ENCODE data around the gene TRIM62.
"Not testable (repeated sequence)": the region's sequence is repeated elsewhere in the genome, so short reads cannot be mapped to it uniquely, and the experiment has no call there.

TRIM62 gene

GRCh38 chr1:33140153-33141149 lies 41.4 kb downstream of the TRIM62 start:
- no peak overlapping the region for H3K4me2 ChIP-seq (ENCODE audit: low read length)
- H3K36me3 ChIP-seq (ENCODE audit: control insufficient read depth, insufficient read depth, low read length), result no peaks in the 10 kb centered on the region
- H3K27ac ChIP-seq, result no peak overlapping the region
- H3K4me3 ChIP-seq (ENCODE audit: low read depth, low read length), result no peak overlapping the region
- H3K4me1 ChIP-seq, result no peaks in the 10 kb centered on the region
- no peaks in the 10 kb centered on the region for H3K9me3 ChIP-seq (ENCODE audit: control insufficient read depth, low read length)
- no peaks in the 10 kb centered on the region for H3K79me2 ChIP-seq
- no peak for TF ChIP-seq CTCF (IDR thresholded peaks at IDR 0.05)
- H3K27me3 ChIP-seq (ENCODE audit: control insufficient read depth, insufficient read depth, low read length), result no peaks in the 10 kb centered on the region
- no peak overlapping the region for H3K9ac ChIP-seq
- no peak overlapping the region for H2AFZ ChIP-seq

GRCh38 chr1:33137800-33138199 lies 44.0 kb downstream of the TRIM62 start:
- Histone ChIP-seq H3K4me3 (ENCODE audit: low read depth, low read length) (no peak overlapping the region), H3K27me3 (ENCODE audit: control insufficient read depth, insufficient read depth, low read length) (no peaks in the 10 kb centered on the region), H3K9me3 (ENCODE audit: control insufficient read depth, low read length) (no peaks in the 10 kb centered on the region), H3K27ac (no peak overlapping the region), H3K4me2 (ENCODE audit: low read length) (no peak overlapping the region), H3K36me3 (ENCODE audit: control insufficient read depth, insufficient read depth, low read length) (no peaks in the 10 kb centered on the region), H3K79me2 (no peaks in the 10 kb centered on the region), H3K4me1 (no peaks in the 10 kb centered on the region), H2AFZ (no peak overlapping the region), H3K9ac (no peak overlapping the region)
- TF ChIP-seq CTCF (IDR thresholded peaks at IDR 0.05), result peak; percentile 23

- not testable (repeated sequence) for H3K4me3 ChIP-seq (ENCODE audit: low read depth, low read length); H3K4me1 ChIP-seq; H3K79me2 ChIP-seq; H3K27ac ChIP-seq; H3K4me2 ChIP-seq (ENCODE audit: low read length); H3K36me3 ChIP-seq (ENCODE audit: control insufficient read depth, insufficient read depth, low read length); H3K27me3 ChIP-seq (ENCODE audit: control insufficient read depth, insufficient read depth, low read length); H2AFZ ChIP-seq; H3K9me3 ChIP-seq (ENCODE audit: control insufficient read depth, low read length); H3K9ac ChIP-seq
Observed at GRCh38 chr1:33136041-33136440, 45.8 kb downstream of the TRIM62 start.

GRCh38 chr1:33133478-33134105 lies 48.3 kb downstream of the TRIM62 start:
- Histone ChIP-seq H3K79me2 (no peaks in the 10 kb centered on the region), H3K4me3 (ENCODE audit: low read depth, low read length) (no peak overlapping the region), H3K9ac (no peak overlapping the region), H3K4me2 (ENCODE audit: low read length) (no peak overlapping the region), H2AFZ (no peak overlapping the region), H3K36me3 (ENCODE audit: control insufficient read depth, insufficient read depth, low read length) (no peaks in the 10 kb centered on the region), H3K4me1 (no peaks in the 10 kb centered on the region), H3K27ac (no peak overlapping the region), H3K9me3 (ENCODE audit: control insufficient read depth, low read length) (no peaks in the 10 kb centered on the region), H3K27me3 (ENCODE audit: control insufficient read depth, insufficient read depth, low read length) (no peaks in the 10 kb centered on the region)
- TF ChIP-seq CTCF (IDR thresholded peaks at IDR 0.05), result no peak

- Histone ChIP-seq H3K4me1 (no peaks in the 10 kb centered on the region), H3K36me3 (ENCODE audit: control insufficient read depth, insufficient read depth, low read length) (no peaks in the 10 kb centered on the region), H3K79me2 (no peaks in the 10 kb centered on the region), H3K4me3 (ENCODE audit: low read depth, low read length) (no peak overlapping the region), H3K9ac (no peak overlapping the region), H2AFZ (no peak overlapping the region), H3K9me3 (ENCODE audit: control insufficient read depth, low read length) (no peaks in the 10 kb centered on the region), H3K4me2 (ENCODE audit: low read length) (no peak overlapping the region), H3K27me3 (ENCODE audit: control insufficient read depth, insufficient read depth, low read length) (no peaks in the 10 kb centered on the region), H3K27ac (no peak overlapping the region)
- TF ChIP-seq CTCF (IDR thresholded peaks at IDR 0.05), result no peak
Observed at GRCh38 chr1:33132549-33132948, 49.3 kb downstream of the TRIM62 start.
